Measurements from ENCODE around the gene BCL11A.

Gene BCL11A

GRCh38 chr2:60509066-60509465 lies 44.4 kb downstream of the BCL11A start:
- no peak for DNase-seq (ENCODE audit: low read depth in 4 of 4, low spot score in 1 of 4)

DNA sequence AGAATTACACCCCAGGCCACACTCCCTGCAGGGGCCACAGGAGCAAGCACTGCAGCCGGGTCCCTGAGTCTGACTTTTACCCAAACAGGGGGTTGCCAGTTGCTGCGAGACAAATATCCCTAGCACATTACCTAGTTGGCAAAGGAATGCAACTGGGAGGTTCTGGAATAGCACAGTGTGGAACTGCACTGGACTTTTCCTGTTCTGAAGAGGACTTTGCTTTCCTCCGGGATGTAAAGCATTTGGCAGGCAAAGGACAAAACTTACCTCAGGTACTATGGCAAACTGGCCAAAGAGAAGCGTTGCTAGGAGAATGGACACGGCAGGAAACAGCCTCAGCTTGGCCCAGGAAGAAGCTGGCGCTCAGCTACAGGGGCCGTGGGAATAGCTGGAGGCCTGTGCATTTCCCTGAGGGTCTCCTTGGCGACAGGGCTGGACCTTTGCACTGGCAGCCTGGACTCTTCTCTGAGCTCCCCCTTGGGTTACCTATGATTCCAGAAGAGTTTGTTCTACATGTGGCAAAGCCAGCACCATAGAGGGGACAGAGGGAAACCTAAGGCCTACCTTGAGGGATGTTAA lies 45.0 kb downstream of the BCL11A start:
- DNase-seq (ENCODE audit: low read depth in 4 of 4, low spot score in 1 of 4): no peak

DNA sequence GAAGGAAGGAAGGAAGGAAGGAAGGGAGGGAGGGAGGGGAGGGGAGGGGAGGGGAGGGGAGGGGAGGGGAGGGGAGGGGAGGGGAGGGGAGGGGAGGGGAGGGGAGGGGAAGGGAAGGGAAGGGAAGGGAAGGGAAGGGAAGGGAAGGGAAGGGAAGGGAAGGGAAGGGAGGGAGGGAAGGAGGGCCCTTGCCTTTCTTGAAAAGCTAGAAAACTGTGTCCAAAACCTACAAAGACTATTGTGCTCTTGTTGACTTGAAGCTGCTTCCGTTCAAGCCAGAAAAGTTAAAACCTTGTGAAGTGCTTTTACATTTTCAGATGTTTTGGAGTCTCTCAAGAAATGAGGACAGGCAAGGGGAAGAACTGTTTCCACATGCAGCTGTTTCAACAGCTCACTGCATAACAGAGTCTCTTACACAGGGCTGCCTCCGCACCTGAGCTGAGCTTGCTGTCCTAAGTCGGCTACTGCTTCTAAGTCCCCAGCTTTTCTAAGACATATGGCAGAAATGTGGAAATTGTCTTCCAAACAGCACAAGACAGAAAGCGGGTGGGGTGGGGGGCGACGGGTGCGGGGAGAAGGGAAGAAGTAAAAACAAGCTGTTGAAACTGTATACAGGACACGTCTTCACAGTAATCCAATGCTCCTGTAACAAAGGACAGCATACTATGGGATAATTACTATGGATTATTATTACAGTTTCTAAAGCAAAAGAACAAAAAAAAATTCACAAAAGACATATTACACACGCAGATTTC lies 46.1 kb downstream of the BCL11A start:
- no peak for DNase-seq (ENCODE audit: low read depth in 4 of 4, low spot score in 1 of 4)

GRCh38 chr2:60505880-60506260 lies 47.6 kb downstream of the BCL11A start:
- DNase-seq (ENCODE audit: low read depth in 4 of 4, low spot score in 1 of 4): no peak

GRCh38 chr2:60505240-60505879 lies 48.1 kb downstream of the BCL11A start:
- no peak for DNase-seq (ENCODE audit: low read depth in 4 of 4, low spot score in 1 of 4)

GRCh38 chr2:60504049-60504448 lies 49.4 kb downstream of the BCL11A start:
- no peak for DNase-seq (ENCODE audit: low read depth in 4 of 4, low spot score in 1 of 4)

- no peak for DNase-seq (ENCODE audit: low read depth in 4 of 4, low spot score in 1 of 4)
Measured at GRCh38 chr2:60502144-60502543, 51.3 kb downstream of the BCL11A start.

DNA sequence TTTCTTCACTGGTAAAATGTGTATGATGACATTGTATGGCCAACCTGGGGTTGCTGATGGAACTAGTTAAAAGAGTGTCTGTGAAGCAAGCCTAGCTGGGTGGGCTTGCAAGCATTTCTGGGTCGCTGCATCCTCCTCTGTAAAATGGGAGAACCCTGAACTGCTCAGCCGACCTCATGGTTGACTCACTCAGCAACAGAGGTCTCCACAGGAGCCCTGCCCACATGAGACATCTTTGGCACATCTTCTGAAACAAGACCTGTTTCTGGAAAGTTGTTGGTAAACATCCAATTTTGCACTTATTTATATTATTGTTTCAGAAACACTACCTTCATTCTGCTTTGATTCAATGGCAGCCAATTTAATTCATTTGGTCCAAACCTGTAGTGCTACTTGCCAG lies 52.6 kb downstream of the BCL11A start:
- DNase-seq (ENCODE audit: low read depth in 4 of 4, low spot score in 1 of 4): no peak

DNA sequence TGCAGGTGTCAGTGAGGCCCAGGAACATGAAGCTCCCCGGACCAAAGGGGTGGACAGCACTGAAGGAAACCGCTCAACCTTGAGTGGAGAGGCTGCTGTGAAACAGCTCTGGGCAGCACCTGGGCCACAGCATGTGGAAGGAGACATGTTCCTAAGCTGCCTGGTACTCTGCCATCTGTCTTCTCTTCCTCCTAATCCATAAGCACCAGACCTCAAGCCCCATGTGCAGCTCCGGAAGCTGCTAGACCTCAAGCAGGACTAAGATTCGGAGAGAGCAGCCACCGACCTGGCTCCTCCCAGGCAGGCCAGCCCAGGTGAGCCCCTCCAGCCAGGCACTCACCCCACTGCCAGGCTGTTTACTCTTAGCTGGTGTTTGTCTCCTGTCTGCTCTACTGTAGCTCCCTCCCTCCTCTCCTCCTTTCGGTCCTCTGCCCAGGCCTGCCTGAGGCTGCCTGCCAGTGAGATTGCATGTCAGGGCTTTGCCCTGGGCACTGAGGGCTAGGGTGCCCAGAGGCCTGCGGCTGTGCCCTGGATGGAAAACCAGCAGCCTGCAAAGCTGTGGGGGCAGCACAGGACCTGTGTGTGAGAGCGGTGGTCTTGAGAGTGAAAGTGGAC lies 53.7 kb downstream of the BCL11A start:
- DNase-seq (ENCODE audit: low read depth in 4 of 4, low spot score in 1 of 4): no peak

- DNase-seq (ENCODE audit: low read depth in 4 of 4, low spot score in 1 of 4): no peak
Measured at GRCh38 chr2:60498816-60499429, 54.5 kb downstream of the BCL11A start.

DNA sequence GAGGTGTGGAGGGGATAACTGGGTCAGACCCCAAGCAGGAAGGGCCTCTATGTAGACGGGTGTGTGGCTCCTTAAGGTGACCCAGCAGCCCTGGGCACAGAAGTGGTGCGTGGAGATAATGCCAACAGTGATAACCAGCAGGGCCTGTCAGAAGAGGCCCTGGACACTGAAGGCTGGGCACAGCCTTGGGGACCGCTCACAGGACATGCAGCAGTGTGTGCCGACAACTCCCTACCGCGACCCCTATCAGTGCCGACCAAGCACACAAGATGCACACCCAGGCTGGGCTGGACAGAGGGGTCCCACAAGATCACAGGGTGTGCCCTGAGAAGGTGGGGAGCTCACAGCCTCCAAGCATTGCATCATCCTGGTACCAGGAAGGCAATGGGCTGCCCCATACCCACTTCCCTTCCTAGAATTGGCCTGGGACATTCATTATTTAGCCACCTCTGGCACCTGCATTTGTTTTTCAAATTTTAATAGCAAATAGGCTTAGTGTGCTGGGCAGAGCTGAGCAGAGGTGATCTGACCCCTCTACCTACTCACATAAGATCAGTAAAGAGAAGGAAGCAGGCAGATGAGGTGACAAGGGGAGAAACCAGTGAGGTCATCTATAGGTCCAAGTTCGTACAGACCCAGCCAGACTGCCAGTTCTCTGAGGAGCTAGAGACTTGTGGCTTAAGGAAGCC lies 55.2 kb downstream of the BCL11A start:
- DNase-seq (ENCODE audit: low read depth in 4 of 4, low spot score in 1 of 4): no peak

- no peak for DNase-seq (ENCODE audit: low read depth in 4 of 4, low spot score in 1 of 4)
Measured at GRCh38 chr2:60497500-60497899, 56.0 kb downstream of the BCL11A start.

- DNase-seq (ENCODE audit: low read depth in 4 of 4, low spot score in 1 of 4): no peak
Measured at GRCh38 chr2:60496956-60497355, 56.5 kb downstream of the BCL11A start.

GRCh38 chr2:60496475-60496874 lies 57.0 kb downstream of the BCL11A start:
- DNase-seq (ENCODE audit: low read depth in 4 of 4, low spot score in 1 of 4): no peak

DNA sequence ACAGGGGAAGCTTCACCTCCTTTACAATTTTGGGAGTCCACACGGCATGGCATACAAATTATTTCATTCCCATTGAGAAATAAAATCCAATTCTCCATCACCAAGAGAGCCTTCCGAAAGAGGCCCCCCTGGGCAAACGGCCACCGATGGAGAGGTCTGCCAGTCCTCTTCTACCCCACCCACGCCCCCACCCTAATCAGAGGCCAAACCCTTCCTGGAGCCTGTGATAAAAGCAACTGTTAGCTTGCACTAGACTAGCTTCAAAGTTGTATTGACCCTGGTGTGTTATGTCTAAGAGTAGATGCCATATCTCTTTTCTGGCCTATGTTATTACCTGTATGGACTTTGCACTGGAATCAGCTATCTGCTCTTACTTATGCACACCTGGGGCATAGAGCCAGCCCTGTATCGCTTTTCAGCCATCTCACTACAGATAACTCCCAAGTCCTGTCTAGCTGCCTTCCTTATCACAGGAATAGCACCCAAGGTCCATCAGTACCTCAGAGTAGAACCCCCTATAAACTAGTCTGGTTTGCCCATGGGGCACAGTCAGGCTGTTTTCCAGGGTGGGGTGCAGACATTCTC lies 58.3 kb downstream of the BCL11A start:
- DNase-seq (ENCODE audit: low read depth in 4 of 4, low spot score in 1 of 4): no peak

DNA sequence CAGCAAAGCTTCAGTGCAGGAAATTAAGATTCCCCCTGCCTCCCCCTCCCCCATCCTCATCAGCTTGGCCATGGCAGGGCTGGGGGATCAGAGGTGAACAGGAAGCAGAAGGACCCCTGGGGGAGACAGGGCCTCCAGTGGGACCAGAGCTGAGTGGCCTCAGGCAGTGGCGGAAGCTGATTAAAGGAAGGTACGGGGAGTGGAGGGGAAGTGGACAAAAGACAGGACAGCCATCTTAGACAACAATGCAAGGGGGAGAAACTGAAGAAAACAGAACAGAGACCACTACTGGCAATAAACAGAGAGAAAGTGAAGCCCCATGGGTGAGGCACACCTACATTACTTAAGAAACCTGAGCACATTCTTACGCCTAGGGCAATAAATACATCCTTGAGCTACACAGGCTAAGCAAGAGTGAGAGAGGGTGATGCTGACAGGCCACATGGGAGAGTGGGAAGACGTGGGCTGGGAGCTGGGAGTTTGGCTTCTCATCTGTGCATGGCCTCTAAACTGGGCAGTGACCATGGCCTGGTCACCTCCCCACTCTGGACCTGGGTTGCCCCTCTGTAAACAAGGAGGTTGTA lies 59.6 kb downstream of the BCL11A start:
- no peak for DNase-seq (ENCODE audit: low read depth in 4 of 4, low spot score in 1 of 4)

DNA sequence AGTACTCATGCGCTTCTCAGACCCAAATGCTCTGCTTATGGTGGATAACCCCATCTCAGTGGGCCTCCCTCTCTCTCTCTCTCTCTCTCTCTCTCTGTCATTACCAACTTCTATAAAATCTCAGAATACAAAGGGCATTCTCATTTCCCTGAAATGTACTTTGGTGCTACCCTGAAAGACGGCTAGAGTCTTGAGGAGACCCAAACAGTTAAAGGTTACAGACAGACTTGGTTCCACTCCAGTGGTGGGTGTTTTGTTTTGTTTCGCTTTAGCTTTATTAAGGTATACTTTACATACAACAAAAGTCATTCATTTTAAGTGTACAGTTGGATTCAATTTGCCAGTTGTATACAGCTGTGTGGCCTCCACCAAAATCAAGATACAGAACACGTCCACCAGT lies 60.9 kb downstream of the BCL11A start:
- no peak for DNase-seq (ENCODE audit: low read depth in 4 of 4, low spot score in 1 of 4)

DNA sequence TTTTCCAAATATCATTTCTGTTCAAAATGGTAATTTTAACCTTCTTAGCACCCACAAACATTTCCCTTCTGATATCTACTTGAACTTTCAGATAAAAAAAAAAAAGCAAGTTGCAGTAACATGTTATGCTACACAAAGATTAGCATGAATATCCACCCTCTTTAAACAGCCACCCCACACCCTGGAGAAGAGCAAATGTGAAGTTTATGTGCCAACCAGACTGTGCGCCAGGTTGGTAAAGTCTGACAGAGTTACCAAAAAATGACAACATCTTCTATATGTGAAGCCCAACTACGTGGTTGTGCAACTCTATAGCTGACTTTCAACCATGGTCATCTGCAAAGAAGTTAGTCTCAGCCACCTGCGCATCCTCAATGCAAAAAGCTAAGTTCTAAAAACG lies 62.6 kb downstream of the BCL11A start:
- no peak for DNase-seq (ENCODE audit: low read depth in 4 of 4, low spot score in 1 of 4)

DNA sequence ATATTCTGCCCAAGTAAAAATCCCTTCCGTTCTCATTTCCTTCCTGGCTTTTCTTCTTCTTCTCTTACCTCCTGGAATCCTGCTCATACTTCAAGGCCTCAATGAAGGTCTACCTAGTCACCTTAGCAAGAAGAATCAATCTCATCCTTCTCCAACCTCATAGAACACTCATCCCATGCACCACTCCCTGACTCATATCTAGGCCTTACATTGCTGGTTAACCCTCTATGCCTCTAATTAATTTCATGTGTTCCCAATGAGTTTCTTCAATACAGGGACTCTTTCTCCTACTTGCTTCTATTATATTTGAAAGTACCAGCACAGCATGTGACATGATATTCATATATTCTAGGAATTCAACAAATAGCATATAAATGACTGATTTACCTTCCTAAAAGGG lies 63.0 kb downstream of the BCL11A start:
- DNase-seq (ENCODE audit: low read depth in 4 of 4, low spot score in 1 of 4): no peak

DNA sequence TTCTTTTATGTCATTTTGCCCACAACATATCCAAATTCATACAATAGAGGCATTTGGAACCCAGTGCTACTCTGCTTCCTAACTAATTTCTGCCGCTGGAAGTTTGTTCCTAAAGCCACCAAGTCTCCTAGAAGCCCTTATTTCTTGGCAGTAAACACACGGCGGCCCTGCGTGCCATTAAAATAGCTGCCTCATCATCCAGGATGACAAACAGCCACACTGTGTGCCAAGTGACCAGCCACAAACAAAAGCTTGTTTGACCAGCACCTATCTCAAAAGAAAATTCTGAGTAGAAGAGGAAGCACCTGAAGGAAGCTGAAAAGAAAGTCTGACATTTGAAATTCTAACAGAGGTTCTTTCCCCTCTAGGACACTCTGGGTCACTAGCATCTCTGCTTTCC lies 64.2 kb downstream of the BCL11A start:
- no peak for DNase-seq (ENCODE audit: low read depth in 4 of 4, low spot score in 1 of 4)

All from stimulated activated CD4-positive, alpha-beta T cell treated with anti-CD3 and anti-CD28 coated beads, Interleukin-1b, Interleukin-23, amount 100 ng/mL, for 24 hours (primary cell).